ENCODE results near the gene PCNA. TPM values are rescaled to one million over a fixed set of nuclear protein-coding genes. Genes with fewer than 3 reads are reported as not detected.

The PCNA gene
- polyA plus RNA-seq, 1 donor (not counting 4 experiments of a cell fraction or from before 2014, with no cell fraction given): 130 TPM

- H3K27ac ChIP-seq (ENCODE audit: control insufficient read depth, insufficient read depth, low read length): no peak overlapping the region
- dilution Hi-C loops (cut with MboI; ENCODE audit: extremely low pct_ligation_motif_present, low sequenced_read_pairs): no loop called here
- FAIRE-seq: no peak
These were observed 9.1 kb upstream of the PCNA start for GRCh38 chr20:5128886-5129285.

GRCh38 chr20:5127859-5128424 is 8.2 kb upstream of the PCNA start:
- Histone ChIP-seq H3K4me1 (ENCODE audit: control insufficient read depth, extremely low read depth, insufficient read depth, low read length) (peaks cover 8% of the 10 kb centered on the region), H2AFZ (ENCODE audit: control insufficient read depth, low read length) (peak overlapping the region; percentile 85), H3K27ac (ENCODE audit: control insufficient read depth, insufficient read depth, low read length) (peak overlapping the region; percentile 76), H3K36me3 (ENCODE audit: control insufficient read depth in 2 of 2, extremely low read depth in 1 of 2, insufficient read depth in 2 of 2, low read length in 2 of 2) (peaks cover 0 to 1% of the 10 kb centered on the region in 2 experiments), H3K9ac (ENCODE audit: control insufficient read depth, extremely low read depth, insufficient read depth, low read length) (peak overlapping the region; percentile 83), H3K27me3 (ENCODE audit: control insufficient read depth, extremely low read depth, insufficient read depth, low read length) (no peaks in the 10 kb centered on the region), H3K79me2 (ENCODE audit: control insufficient read depth, insufficient read depth, low read length) (peaks cover 47% of the 10 kb centered on the region), H3K9me3 (ENCODE audit: control insufficient read depth, low read depth, low read length) (no peaks in the 10 kb centered on the region), H4K20me1 (ENCODE audit: control insufficient read depth, extremely low read depth, insufficient read depth, low read length) (no peaks in the 10 kb centered on the region), H3K4me3 (ENCODE audit: control insufficient read depth in 2 of 3, extremely low read depth in 1 of 3, insufficient read depth in 2 of 3, low read depth in 1 of 3, low read length in 3 of 3) (peak overlapping the region; percentile 70 to 95 (median 91)), H3K4me2 (ENCODE audit: control insufficient read depth, extremely low read depth, insufficient read depth, low read depth, low read length) (peak overlapping the region; percentile 91), H3K9me1 (ENCODE audit: control insufficient read depth, extremely low read depth, insufficient read depth, low read length) (no peaks in the 10 kb centered on the region)
- peak; percentile 23 for FAIRE-seq
- no peak for DNase-seq (ENCODE audit: low read depth, low spot score)
- TF ChIP-seq CTCF (optimal IDR thresholded peaks at IDR 0.05 in 1 of 3, IDR thresholded peaks at IDR 0.05 in 1 of 3, conservative IDR thresholded peaks at IDR 0.05 in 1 of 3; ENCODE audit: extremely low read depth in 1 of 3, insufficient read depth in 2 of 3, low read length in 3 of 3) (no peak), EZH2 (IDR thresholded peaks at IDR 0.05; ENCODE audit: low read length) (no peak)
- dilution Hi-C loops (cut with MboI; ENCODE audit: extremely low pct_ligation_motif_present, low sequenced_read_pairs): no loop called here

More at GRCh38 chr20:5128886-5129285, 9.1 kb upstream of the PCNA start:
- TF ChIP-seq CTCF (optimal IDR thresholded peaks at IDR 0.05 in 1 of 3, IDR thresholded peaks at IDR 0.05 in 1 of 3, conservative IDR thresholded peaks at IDR 0.05 in 1 of 3; ENCODE audit: extremely low read depth in 1 of 3, insufficient read depth in 2 of 3, low read length in 3 of 3) (no peak), EZH2 (IDR thresholded peaks at IDR 0.05; ENCODE audit: low read length) (no peak)
- peaks cover 53% of the 10 kb centered on the region for H3K79me2 ChIP-seq (ENCODE audit: control insufficient read depth, insufficient read depth, low read length)
- no peak overlapping the region for H3K4me3 ChIP-seq (ENCODE audit: control insufficient read depth in 2 of 3, extremely low read depth in 1 of 3, insufficient read depth in 2 of 3, low read depth in 1 of 3, low read length in 3 of 3)
- no peak for DNase-seq (ENCODE audit: low read depth, low spot score)
- H3K9ac ChIP-seq (ENCODE audit: control insufficient read depth, extremely low read depth, insufficient read depth, low read length): no peak overlapping the region
- H3K4me2 ChIP-seq (ENCODE audit: control insufficient read depth, extremely low read depth, insufficient read depth, low read depth, low read length): no peak overlapping the region
- H4K20me1 ChIP-seq (ENCODE audit: control insufficient read depth, extremely low read depth, insufficient read depth, low read length): no peaks in the 10 kb centered on the region
- no peaks in the 10 kb centered on the region for H3K9me1 ChIP-seq (ENCODE audit: control insufficient read depth, extremely low read depth, insufficient read depth, low read length)
- no peaks in the 10 kb centered on the region for H3K9me3 ChIP-seq (ENCODE audit: control insufficient read depth, low read depth, low read length)
- peaks cover 8% of the 10 kb centered on the region for H3K4me1 ChIP-seq (ENCODE audit: control insufficient read depth, extremely low read depth, insufficient read depth, low read length)
- H3K27me3 ChIP-seq (ENCODE audit: control insufficient read depth, extremely low read depth, insufficient read depth, low read length): no peaks in the 10 kb centered on the region
- H3K36me3 ChIP-seq (ENCODE audit: control insufficient read depth in 2 of 2, extremely low read depth in 1 of 2, insufficient read depth in 2 of 2, low read length in 2 of 2): peaks cover 0 to 1% of the 10 kb centered on the region in 2 experiments
- no peak overlapping the region for H2AFZ ChIP-seq (ENCODE audit: control insufficient read depth, low read length)

Measured in keratinocyte (primary cell).